Mesendoderm (in vitro differentiated cells): ENCODE measurements around the gene ROBO1.

ENCODE experiments used
- DNase-seq: peaks from one replicate; pipeline ENCODE4 v3.0.0; 2013
- H2AK5ac ChIP-seq: 2 replicates; pipeline ENCODE4 v1.6.1; 2013; ENCODE audit warnings: low read length, inconsistent platforms
- H2BK120ac ChIP-seq: 2 replicates; pipeline ENCODE4 v1.6.1; 2013; ENCODE audit warnings: low read depth, mild to moderate bottlenecking, low read length, moderate library complexity, mixed read lengths
- H2BK15ac ChIP-seq: replicated peaks from 2 replicates; pipeline ENCODE4 v1.6.1; 2013; ENCODE audit warnings: low read depth, mild to moderate bottlenecking, moderate library complexity
- H2BK5ac ChIP-seq: 2 replicates; pipeline ENCODE4 v1.6.1; 2013; ENCODE audit warnings: low read length, inconsistent platforms
- H3K18ac ChIP-seq: 2 replicates; pipeline ENCODE4 v1.6.1; 2013; ENCODE audit warnings: mild to moderate bottlenecking, low read length, mixed read lengths
- H3K23ac ChIP-seq: one replicate; pipeline ENCODE4 v1.6.1; 2013; ENCODE audit warnings: low read length
- H3K27ac ChIP-seq: 2 replicates; pipeline ENCODE4 v1.5.1; 2013; ENCODE audit warnings: low read depth, mild to moderate bottlenecking, inconsistent platforms, low read length, moderate library complexity
- H3K27me3 ChIP-seq: 2 replicates; pipeline ENCODE4 v1.6.1; 2013; ENCODE audit warnings: low read length, control low read depth, mild to moderate bottlenecking, inconsistent platforms; ENCODE audit not compliant: insufficient read depth, poor library complexity
- H3K36me3 ChIP-seq: 2 replicates; pipeline ENCODE4 v1.6.1; 2013; ENCODE audit warnings: low read length, inconsistent platforms; ENCODE audit not compliant: control insufficient read depth, insufficient read depth
- H3K4ac ChIP-seq: one replicate; pipeline ENCODE4 v1.6.1; 2013; ENCODE audit warnings: low read depth, mild to moderate bottlenecking, low read length, moderate library complexity
- H3K4me1 ChIP-seq: 2 replicates; pipeline ENCODE4 v1.6.1; 2013; ENCODE audit warnings: low read depth, low read length, inconsistent platforms; ENCODE audit not compliant: control insufficient read depth
- H3K4me2 ChIP-seq: 2 replicates; pipeline ENCODE4 v1.6.1; 2013; ENCODE audit warnings: low read length
- H3K4me3 ChIP-seq: 2 replicates; pipeline ENCODE4 v1.5.1; 2013; ENCODE audit warnings: mild to moderate bottlenecking, low read length
- H3K56ac ChIP-seq: one replicate; pipeline ENCODE4 v1.6.1; 2013; ENCODE audit warnings: low read length
- H3K79me1 ChIP-seq: 2 replicates; pipeline ENCODE4 v1.6.1; 2013; ENCODE audit warnings: low read length, inconsistent platforms
- H3K79me2 ChIP-seq: 2 replicates; pipeline ENCODE4 v1.6.1; 2013; ENCODE audit warnings: mild to moderate bottlenecking, low read length; ENCODE audit not compliant: control insufficient read depth, insufficient read depth
- H3K9ac ChIP-seq: 2 replicates; pipeline ENCODE4 v1.6.1; 2013; ENCODE audit warnings: low read length, inconsistent platforms
- H4K5ac ChIP-seq: one replicate; pipeline ENCODE4 v1.6.1; 2013; ENCODE audit warnings: low read length
- H4K8ac ChIP-seq: one replicate; pipeline ENCODE4 v1.6.1; 2013; ENCODE audit warnings: low read depth, mild to moderate bottlenecking, control low read depth, low read length, moderate library complexity
- WGBS: extraction: QIAGEN DNeasy Blood & Tissue Kit; methylation state at CpG from one replicate; pipeline ENCODE4 v1.1.7; 2013; ENCODE audit warnings: low lambda C conversion rate, missing lambda C conversion rate; ENCODE audit not compliant: insufficient coverage; ENCODE audit errors: extremely low coverage; 5-methylcytosine and 5-hydroxymethylcytosine counted together

Gene ROBO1

GRCh38 chr3:79392479-79392878 is 375.3 kb downstream of the ROBO1 start:
- Histone ChIP-seq H2BK15ac (no peak overlapping the region), H3K18ac (no peak overlapping the region), H3K27me3 (no peaks in the 10 kb centered on the region), H3K36me3 (no peaks in the 10 kb centered on the region), H3K4me1 (no peaks in the 10 kb centered on the region), H3K56ac (no peak overlapping the region), H3K79me1 (no peaks in the 10 kb centered on the region), H3K4me3 (no peak overlapping the region), H4K8ac (no peak overlapping the region), H3K23ac (no peak overlapping the region), H3K4me2 (no peak overlapping the region), H3K9ac (no peak overlapping the region), H3K79me2 (no peaks in the 10 kb centered on the region), H2BK5ac (no peak overlapping the region), H4K5ac (no peak overlapping the region), H2BK120ac (no peak overlapping the region), H3K27ac (no peak overlapping the region), H2AK5ac (no peak overlapping the region), H3K4ac (no peak overlapping the region)
- no peak for DNase-seq
- no CpG with 5 or more reads among the region's 1 CpG for WGBS

GRCh38 chr3:79390352-79390751 is 377.4 kb downstream of the ROBO1 start:
- H3K56ac ChIP-seq = no peak overlapping the region
- H3K36me3 ChIP-seq = no peaks in the 10 kb centered on the region
- no peaks in the 10 kb centered on the region for H3K79me1 ChIP-seq
- no peak overlapping the region for H4K5ac ChIP-seq
- no peak overlapping the region for H3K9ac ChIP-seq
- no peak overlapping the region for H3K4me3 ChIP-seq
- no peak overlapping the region for H2BK5ac ChIP-seq
- no peak overlapping the region for H3K27ac ChIP-seq
- H4K8ac ChIP-seq = no peak overlapping the region
- no peak overlapping the region for H3K18ac ChIP-seq
- WGBS = no CpG with 5 or more reads among the region's 2 CpGs
- no peak overlapping the region for H3K23ac ChIP-seq
- no peak overlapping the region for H3K4ac ChIP-seq
- no peaks in the 10 kb centered on the region for H3K27me3 ChIP-seq
- no peak overlapping the region for H2BK15ac ChIP-seq
- no peak overlapping the region for H2AK5ac ChIP-seq
- no peak overlapping the region for H3K4me2 ChIP-seq
- H2BK120ac ChIP-seq = no peak overlapping the region
- H3K79me2 ChIP-seq = no peaks in the 10 kb centered on the region
- DNase-seq = no peak
- no peaks in the 10 kb centered on the region for H3K4me1 ChIP-seq

- Histone ChIP-seq H4K5ac (no peak overlapping the region), H2BK15ac (no peak overlapping the region), H3K4me1 (no peaks in the 10 kb centered on the region), H3K27ac (no peak overlapping the region), H3K27me3 (no peaks in the 10 kb centered on the region), H3K56ac (no peak overlapping the region), H2BK120ac (no peak overlapping the region), H2BK5ac (no peak overlapping the region), H4K8ac (no peak overlapping the region), H3K4me3 (no peak overlapping the region), H3K4ac (no peak overlapping the region), H2AK5ac (no peak overlapping the region), H3K36me3 (no peaks in the 10 kb centered on the region), H3K79me1 (no peaks in the 10 kb centered on the region), H3K4me2 (no peak overlapping the region), H3K79me2 (no peaks in the 10 kb centered on the region), H3K23ac (no peak overlapping the region), H3K18ac (no peak overlapping the region), H3K9ac (no peak overlapping the region)
- no peak for DNase-seq
- WGBS = no CpG with 5 or more reads among the region's 3 CpGs
Measured at GRCh38 chr3:79385211-79385610, 382.6 kb downstream of the ROBO1 start.

- no peaks in the 10 kb centered on the region for H3K79me1 ChIP-seq
- H2AK5ac ChIP-seq = no peak overlapping the region
- H4K8ac ChIP-seq = no peak overlapping the region
- no peak overlapping the region for H3K56ac ChIP-seq
- no peak for DNase-seq
- no peak overlapping the region for H3K27ac ChIP-seq
- H3K36me3 ChIP-seq = no peaks in the 10 kb centered on the region
- H3K18ac ChIP-seq = no peak overlapping the region
- H2BK5ac ChIP-seq = no peak overlapping the region
- no peak overlapping the region for H3K23ac ChIP-seq
- H3K4ac ChIP-seq = no peak overlapping the region
- H4K5ac ChIP-seq = no peak overlapping the region
- H3K79me2 ChIP-seq = no peaks in the 10 kb centered on the region
- no CpG with 5 or more reads among the region's 3 CpGs for WGBS
- no peak overlapping the region for H3K9ac ChIP-seq
- no peak overlapping the region for H3K4me2 ChIP-seq
- no peaks in the 10 kb centered on the region for H3K4me1 ChIP-seq
- H3K4me3 ChIP-seq = no peak overlapping the region
- H2BK15ac ChIP-seq = no peak overlapping the region
- H2BK120ac ChIP-seq = no peak overlapping the region
- no peaks in the 10 kb centered on the region for H3K27me3 ChIP-seq
Measured at GRCh38 chr3:79383402-79384012, 384.3 kb downstream of the ROBO1 start.

GRCh38 chr3:79380581-79380980 is 387.2 kb downstream of the ROBO1 start:
- Histone ChIP-seq H3K4me1 (no peaks in the 10 kb centered on the region), H2BK120ac (no peak overlapping the region), H2BK15ac (no peak overlapping the region), H3K36me3 (no peaks in the 10 kb centered on the region), H3K23ac (no peak overlapping the region), H3K18ac (no peak overlapping the region), H2BK5ac (no peak overlapping the region), H3K56ac (no peak overlapping the region), H3K27ac (no peak overlapping the region), H3K4me2 (no peak overlapping the region), H3K79me2 (no peaks in the 10 kb centered on the region), H3K4ac (no peak overlapping the region), H4K5ac (no peak overlapping the region), H4K8ac (no peak overlapping the region), H3K4me3 (no peak overlapping the region), H2AK5ac (no peak overlapping the region), H3K9ac (no peak overlapping the region), H3K27me3 (no peaks in the 10 kb centered on the region), H3K79me1 (no peaks in the 10 kb centered on the region)
- no CpG with 5 or more reads among the region's 4 CpGs for WGBS
- DNase-seq = no peak

- Histone ChIP-seq H3K27me3 (no peaks in the 10 kb centered on the region), H4K5ac (no peak overlapping the region), H3K23ac (no peak overlapping the region), H2BK5ac (no peak overlapping the region), H2BK15ac (no peak overlapping the region), H3K79me1 (no peaks in the 10 kb centered on the region), H2BK120ac (no peak overlapping the region), H3K4me1 (no peaks in the 10 kb centered on the region), H3K4me2 (no peak overlapping the region), H3K18ac (no peak overlapping the region), H4K8ac (no peak overlapping the region), H3K36me3 (no peaks in the 10 kb centered on the region), H3K9ac (no peak overlapping the region), H3K4me3 (no peak overlapping the region), H3K4ac (no peak overlapping the region), H2AK5ac (no peak overlapping the region), H3K27ac (no peak overlapping the region), H3K56ac (no peak overlapping the region), H3K79me2 (no peaks in the 10 kb centered on the region)
- no peak for DNase-seq
- WGBS = no CpG with 5 or more reads among the region's 3 CpGs
Measured at GRCh38 chr3:79378064-79378463, 389.7 kb downstream of the ROBO1 start.
